Upper lobe of right lung (tissue), 1 donor: ENCODE results near the gene C14orf132. TPM values are rescaled to one million over a fixed set of nuclear protein-coding genes. Genes with fewer than 3 reads are reported as not detected.

Experiments used
- ATAC-seq: fragments of 200-7000 bp; cut with Tn5 transposase; one replicate; pipeline ENCODE4 v1.9.1; 2020; ENCODE audit warnings: mild to moderate bottlenecking, moderate library complexity
- DNase-seq: peaks from one replicate; pipeline ENCODE4 v3.0.0-alpha.2; 2020
- H3K27ac ChIP-seq: fragments of 200-600 bp; one replicate; pipeline ENCODE4 v1.8.0; 2022
- H3K27me3 ChIP-seq: fragments of 200-600 bp; one replicate; pipeline ENCODE4 v1.8.0; 2022; ENCODE audit warnings: mild to moderate bottlenecking
- H3K36me3 ChIP-seq: fragments of 200-600 bp; one replicate; pipeline ENCODE4 v1.8.0; 2022
- H3K4me1 ChIP-seq: fragments of 200-600 bp; one replicate; pipeline ENCODE4 v1.8.0; 2022
- H3K4me3 ChIP-seq: fragments of 200-600 bp; one replicate; pipeline ENCODE4 v1.8.0; 2022; ENCODE audit warnings: mild to moderate bottlenecking
- H3K9me3 ChIP-seq: fragments of 200-600 bp; one replicate; pipeline ENCODE4 v1.8.0; 2022
- intact Hi-C: fragments of 100-400 bp; cut with DNase I; formaldehyde crosslinking; loops from one replicate; pipeline ENCODE4 v1.11.0; 2022
- total RNA-seq: library from RNA; stranded (reverse); fragmentation: NEBNext Ultra II Directional; extraction: Animal tissue kit (Norgen Biotek cat#: 25700); gene quantifications from one replicate; pipeline ENCODE4 v1.2.1, GENCODE V29; 2021
- TF ChIP-seq, protein P1 (sequence below): fragments of 200-600 bp; IDR thresholded peaks from one replicate; pipeline ENCODE4 v1.8.0; 2022; ENCODE audit warnings: antibody characterized with exemption
- donor health status: DM: no; HTN: yes; CAD: no; lungs with severe emphysema.

Gene C14orf132
- total RNA-seq, 1 donor from 2014 or later, result 63.1 TPM

DNA sequence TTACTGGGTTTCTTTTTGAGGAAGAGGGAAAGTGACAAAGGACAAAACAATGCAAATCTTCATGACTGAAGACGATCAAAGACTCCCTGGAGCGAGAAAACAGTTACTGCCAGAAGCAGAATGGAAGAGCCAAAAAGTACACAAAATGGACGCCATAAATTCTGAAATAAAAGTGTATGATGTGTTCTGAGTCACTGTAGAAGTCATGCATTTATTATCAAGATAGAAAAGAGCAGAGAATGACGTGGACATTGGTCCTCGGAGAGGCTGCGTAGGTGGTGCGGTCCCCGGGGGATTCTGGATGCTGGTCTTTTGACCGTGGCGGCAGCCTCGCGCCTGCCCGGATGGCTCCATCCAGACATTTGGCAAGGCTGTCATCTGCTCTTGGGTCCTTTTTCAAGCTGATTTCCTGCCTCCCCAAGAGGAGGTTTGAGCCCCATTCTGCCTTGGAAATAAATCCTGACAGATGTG lies 52.8 kb downstream of the C14orf132 start:
- TF ChIP-seq, protein P1, sequence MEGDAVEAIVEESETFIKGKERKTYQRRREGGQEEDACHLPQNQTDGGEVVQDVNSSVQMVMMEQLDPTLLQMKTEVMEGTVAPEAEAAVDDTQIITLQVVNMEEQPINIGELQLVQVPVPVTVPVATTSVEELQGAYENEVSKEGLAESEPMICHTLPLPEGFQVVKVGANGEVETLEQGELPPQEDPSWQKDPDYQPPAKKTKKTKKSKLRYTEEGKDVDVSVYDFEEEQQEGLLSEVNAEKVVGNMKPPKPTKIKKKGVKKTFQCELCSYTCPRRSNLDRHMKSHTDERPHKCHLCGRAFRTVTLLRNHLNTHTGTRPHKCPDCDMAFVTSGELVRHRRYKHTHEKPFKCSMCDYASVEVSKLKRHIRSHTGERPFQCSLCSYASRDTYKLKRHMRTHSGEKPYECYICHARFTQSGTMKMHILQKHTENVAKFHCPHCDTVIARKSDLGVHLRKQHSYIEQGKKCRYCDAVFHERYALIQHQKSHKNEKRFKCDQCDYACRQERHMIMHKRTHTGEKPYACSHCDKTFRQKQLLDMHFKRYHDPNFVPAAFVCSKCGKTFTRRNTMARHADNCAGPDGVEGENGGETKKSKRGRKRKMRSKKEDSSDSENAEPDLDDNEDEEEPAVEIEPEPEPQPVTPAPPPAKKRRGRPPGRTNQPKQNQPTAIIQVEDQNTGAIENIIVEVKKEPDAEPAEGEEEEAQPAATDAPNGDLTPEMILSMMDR, result no peak
- intact Hi-C loops, result no loop called here
- no peak for DNase-seq

DNA sequence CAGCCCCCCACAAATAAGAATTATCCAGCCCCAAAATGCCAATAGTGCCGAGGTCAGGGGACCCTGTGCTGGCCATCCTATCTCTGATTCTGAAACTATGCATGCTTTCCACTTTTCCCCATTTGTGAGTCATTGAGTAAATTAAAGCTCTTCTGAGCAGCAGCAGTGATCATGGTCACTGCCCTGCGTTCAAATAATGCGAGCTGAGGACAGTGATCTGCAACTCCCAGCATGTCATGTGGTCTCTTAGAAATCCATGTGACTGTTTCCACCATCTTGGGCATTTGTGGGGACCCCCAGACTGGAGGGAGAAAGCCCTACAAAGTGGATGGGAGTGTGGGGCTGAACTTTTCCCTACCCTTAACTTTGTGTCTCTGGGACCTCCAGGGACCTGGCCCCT lies 53.8 kb downstream of the C14orf132 start:
- Histone ChIP-seq H3K27me3 (no peaks in the 10 kb centered on the region), H3K36me3 (no peaks in the 10 kb centered on the region), H3K27ac (no peak overlapping the region), H3K4me3 (no peak overlapping the region), H3K4me1 (no peaks in the 10 kb centered on the region), H3K9me3 (no peaks in the 10 kb centered on the region)
- TF ChIP-seq, protein P1, result no peak
- intact Hi-C loops, result no loop called here
- ATAC-seq (no peak), DNase-seq (no peak)

More for the DNA sequence above, 52.8 kb downstream of the C14orf132 start:
- ATAC-seq, result no peak
- H3K9me3 ChIP-seq, result no peaks in the 10 kb centered on the region
- no peaks in the 10 kb centered on the region for H3K4me1 ChIP-seq
- peaks cover 8% of the 10 kb centered on the region for H3K36me3 ChIP-seq
- no peaks in the 10 kb centered on the region for H3K27me3 ChIP-seq
- H3K4me3 ChIP-seq, result no peak overlapping the region
- no peak overlapping the region for H3K27ac ChIP-seq

- ATAC-seq, result no peak
- H3K27ac ChIP-seq, result no peak overlapping the region
- H3K36me3 ChIP-seq, result no peaks in the 10 kb centered on the region
- intact Hi-C loops, result no loop called here
- no peaks in the 10 kb centered on the region for H3K27me3 ChIP-seq
- TF ChIP-seq, protein P1, result no peak
- H3K4me3 ChIP-seq, result no peak overlapping the region
- DNase-seq, result no peak
- H3K9me3 ChIP-seq, result no peaks in the 10 kb centered on the region
- no peaks in the 10 kb centered on the region for H3K4me1 ChIP-seq
These were observed 55.0 kb downstream of the C14orf132 start for GRCh38 chr14:96094211-96094610.

DNA sequence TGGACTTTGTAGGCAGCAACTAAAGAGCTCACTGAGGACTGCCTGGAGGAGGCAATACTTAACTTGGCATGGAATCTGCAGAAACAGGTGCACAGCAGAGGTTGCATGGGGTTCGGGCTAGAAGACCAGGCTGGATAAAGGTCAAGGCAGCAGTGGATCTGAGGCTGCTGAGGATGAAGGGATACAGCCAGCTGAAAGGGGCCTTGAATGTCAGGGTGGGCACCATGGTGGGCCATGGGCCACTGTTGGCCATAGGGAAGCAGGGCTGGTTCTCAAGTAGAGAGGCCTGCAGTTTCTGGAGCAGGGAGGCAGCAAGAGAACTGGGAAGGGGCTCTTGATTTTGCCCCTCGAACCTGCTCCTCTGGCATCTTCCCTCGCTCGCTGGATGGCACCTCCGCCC lies 55.5 kb downstream of the C14orf132 start:
- TF ChIP-seq, protein P1, result no peak
- H3K4me1 ChIP-seq, result no peaks in the 10 kb centered on the region
- H3K36me3 ChIP-seq, result no peaks in the 10 kb centered on the region
- ATAC-seq (no peak), DNase-seq (no peak)
- no peak overlapping the region for H3K27ac ChIP-seq
- H3K4me3 ChIP-seq, result no peak overlapping the region
- H3K27me3 ChIP-seq, result no peaks in the 10 kb centered on the region
- H3K9me3 ChIP-seq, result no peaks in the 10 kb centered on the region
- intact Hi-C loops, result loop anchor here (5.0 kb wide), 1 partner anchor 97 kb away; no protein-coding TSS in a partner anchor

DNA sequence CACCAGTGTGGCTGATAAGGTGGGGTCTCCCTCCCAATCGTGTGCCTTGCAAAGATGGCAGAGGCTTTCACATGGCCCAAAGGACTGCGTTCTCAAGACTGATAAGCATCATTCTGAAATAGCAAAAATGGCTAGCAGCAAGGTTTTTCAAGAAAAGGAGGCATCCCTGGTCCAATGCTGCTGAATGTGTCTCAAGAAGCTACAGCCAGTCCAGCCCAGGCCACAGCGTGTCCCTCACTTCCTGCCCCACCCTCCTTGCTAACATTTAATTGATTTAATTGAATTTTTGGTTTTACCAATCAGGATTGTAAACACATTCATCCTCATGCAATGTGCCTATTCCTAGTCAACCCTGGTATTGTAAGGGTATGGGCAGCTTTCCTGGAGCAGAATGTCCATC lies 55.9 kb downstream of the C14orf132 start:
- H3K9me3 ChIP-seq, result no peaks in the 10 kb centered on the region
- intact Hi-C loops, result loop anchor here (5.0 kb wide), 1 partner anchor 98 kb away; no protein-coding TSS in a partner anchor
- ATAC-seq, result no peak
- H3K27ac ChIP-seq, result no peak overlapping the region
- DNase-seq, result no peak
- no peaks in the 10 kb centered on the region for H3K4me1 ChIP-seq
- H3K27me3 ChIP-seq, result no peaks in the 10 kb centered on the region
- TF ChIP-seq, protein P1, result no peak
- H3K4me3 ChIP-seq, result no peak overlapping the region
- no peaks in the 10 kb centered on the region for H3K36me3 ChIP-seq
